Stimulated activated CD4-positive, alpha-beta T cell treated with anti-CD3 and anti-CD28 coated beads, Interleukin-15, amount 100 ng/mL, for 48 hours (primary cell): ENCODE data around the gene IRS1.

Experiments
- DNase-seq, 2 donors: peaks; one replicate each; pipeline ENCODE4 v3.0.0-alpha.2; 2020; ENCODE audit warnings: low read depth in 2 of 2

IRS1 gene

GRCh38 chr2:226790431-226790830 is 9.2 kb downstream of the IRS1 start:
- no peak for DNase-seq

- DNase-seq: no peak
Measured at GRCh38 chr2:226790011-226790410, 9.6 kb downstream of the IRS1 start.

DNA sequence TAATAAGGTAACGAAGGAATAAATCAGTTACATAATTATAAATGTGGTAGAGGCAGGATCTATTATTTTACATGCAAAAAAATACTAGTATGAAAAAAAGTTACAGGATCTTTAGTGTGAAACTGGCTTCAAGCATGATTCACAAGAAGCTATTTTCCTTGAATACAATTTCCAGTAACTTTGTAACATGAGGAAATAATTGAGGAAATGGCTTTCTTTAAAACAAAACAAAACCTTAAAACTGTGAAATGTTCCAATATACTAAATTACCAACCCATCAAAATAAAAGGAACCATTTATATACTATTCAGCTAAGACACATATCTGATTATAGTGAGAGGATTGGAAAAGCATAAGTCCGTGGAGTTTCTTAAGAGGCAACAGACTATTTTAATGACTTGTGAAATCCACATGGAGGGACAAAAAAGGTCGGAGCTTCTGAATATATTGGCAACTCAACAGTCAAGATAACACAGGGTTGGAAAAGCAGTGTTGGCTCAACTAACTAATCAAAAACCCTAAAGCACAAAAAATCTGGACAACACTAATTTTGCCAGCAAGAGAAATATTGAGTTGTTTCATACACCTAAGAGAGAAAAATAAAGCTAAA is 10.6 kb downstream of the IRS1 start:
- DNase-seq: no peak

DNA sequence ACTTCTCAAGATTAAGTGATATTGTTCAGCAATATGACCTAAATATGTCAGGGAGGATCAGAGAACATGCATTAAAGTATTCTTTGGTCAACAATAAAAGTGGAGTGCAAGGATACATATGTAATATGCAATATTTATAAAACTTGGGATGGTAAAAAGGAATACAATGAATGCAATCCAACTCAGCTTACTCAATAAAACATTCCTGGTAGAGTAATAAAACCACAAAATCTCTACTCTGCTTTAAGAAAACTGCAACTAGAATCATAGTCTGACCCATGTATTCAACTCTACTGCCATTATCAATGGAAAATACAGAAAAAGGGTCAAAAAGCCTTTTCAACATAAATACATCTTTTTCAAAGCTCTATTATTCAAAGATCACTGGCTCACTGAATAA is 11.6 kb downstream of the IRS1 start:
- DNase-seq: no peak

DNA sequence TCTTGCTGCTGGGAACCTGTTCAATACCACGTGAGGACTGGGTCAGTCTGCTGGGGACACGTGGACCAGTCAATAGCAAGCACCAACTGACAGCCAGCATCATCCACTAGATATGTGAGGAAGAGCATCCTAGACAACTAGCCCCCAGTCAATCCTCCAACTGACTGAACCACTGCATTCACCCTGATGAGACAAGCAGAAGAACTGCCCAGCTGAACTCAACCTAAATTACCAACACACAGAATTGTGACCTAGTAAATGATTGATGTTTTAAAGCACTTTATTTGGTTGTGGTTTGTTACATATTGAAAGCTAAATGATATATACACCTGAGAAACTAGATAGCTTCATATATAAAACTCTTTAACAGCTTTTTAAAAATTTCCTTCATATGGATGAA is 15.7 kb downstream of the IRS1 start:
- no peak for DNase-seq

DNA sequence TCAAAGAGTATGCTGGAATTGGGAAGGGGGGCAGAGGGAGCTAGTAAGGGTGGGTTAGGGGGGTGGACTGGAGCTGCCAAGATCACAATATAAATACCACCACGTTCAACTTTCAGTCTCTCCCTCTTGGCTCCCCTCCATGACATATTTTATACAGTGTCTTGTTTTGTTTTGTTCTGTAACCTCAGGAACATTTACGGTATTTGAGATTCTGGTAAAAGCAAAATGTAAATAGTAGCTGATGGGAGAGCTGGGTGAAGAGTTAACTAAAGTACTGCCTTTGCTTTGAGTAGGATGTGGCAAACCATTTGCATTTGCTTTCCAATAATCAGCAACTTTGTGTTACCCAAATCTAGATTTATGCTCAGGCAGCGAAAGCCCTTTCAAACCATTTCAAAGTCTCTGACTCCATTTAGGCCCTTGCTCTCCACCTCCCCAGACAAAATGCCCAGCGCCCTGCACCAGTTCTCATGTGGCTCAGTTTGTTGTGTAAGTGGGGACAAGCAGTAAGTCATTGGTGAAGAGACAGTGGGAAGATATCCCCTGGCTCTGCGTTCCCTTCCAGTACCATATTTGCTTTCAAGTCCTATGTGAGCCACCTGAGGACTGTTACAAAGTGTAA is 17.4 kb downstream of the IRS1 start:
- DNase-seq: no peak

GRCh38 chr2:226780431-226780830 is 19.2 kb downstream of the IRS1 start:
- DNase-seq: no peak

GRCh38 chr2:226777611-226778010 is 22.0 kb downstream of the IRS1 start:
- DNase-seq: no peak

GRCh38 chr2:226776104-226776503 is 23.5 kb downstream of the IRS1 start:
- DNase-seq: no peak

- no peak for DNase-seq
Measured at GRCh38 chr2:226775032-226775509, 24.5 kb downstream of the IRS1 start.

DNA sequence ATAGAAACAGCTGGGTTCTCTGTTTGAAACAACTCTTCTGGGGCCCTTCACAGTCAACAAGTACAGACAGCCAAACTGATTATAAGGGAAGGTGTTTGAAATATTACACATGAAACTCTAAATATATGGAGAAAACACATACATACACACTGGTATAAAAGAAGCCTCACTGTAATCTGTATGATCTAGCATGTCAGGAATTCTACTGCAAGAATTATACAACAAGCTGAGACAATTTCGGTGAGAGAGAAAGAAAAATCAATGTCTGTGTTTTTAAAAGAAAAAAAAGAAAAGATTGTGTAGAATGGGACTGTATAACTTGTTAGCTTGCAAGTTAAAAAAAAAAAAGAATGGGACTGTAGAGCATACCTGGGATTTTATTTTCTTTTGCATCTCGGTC is 26.3 kb downstream of the IRS1 start:
- DNase-seq: no peak

- DNase-seq: no peak
Measured at GRCh38 chr2:226772389-226773179, 27.0 kb downstream of the IRS1 start.

DNA sequence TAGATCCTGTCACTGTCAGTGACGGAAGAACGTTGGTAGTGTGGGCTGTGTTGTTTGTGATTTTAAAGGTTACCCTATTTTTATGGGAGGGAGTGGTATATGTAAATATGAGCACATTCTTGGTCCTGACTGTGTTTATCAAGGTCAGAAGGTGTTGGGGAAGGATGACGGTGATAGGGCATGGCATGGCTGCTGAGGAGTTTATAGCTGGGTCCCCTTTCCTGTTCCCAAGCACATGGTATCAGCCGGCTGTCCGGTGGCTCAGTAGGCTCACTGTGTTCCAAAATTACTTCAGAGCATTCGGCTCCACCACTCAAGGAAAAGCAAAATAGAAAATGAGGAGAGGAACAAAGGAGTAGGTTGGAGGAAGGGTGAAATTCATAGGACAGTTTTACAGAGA is 28.6 kb downstream of the IRS1 start:
- DNase-seq: no peak

- DNase-seq: no peak
Measured at GRCh38 chr2:226767056-226767813, 32.4 kb downstream of the IRS1 start.

DNA sequence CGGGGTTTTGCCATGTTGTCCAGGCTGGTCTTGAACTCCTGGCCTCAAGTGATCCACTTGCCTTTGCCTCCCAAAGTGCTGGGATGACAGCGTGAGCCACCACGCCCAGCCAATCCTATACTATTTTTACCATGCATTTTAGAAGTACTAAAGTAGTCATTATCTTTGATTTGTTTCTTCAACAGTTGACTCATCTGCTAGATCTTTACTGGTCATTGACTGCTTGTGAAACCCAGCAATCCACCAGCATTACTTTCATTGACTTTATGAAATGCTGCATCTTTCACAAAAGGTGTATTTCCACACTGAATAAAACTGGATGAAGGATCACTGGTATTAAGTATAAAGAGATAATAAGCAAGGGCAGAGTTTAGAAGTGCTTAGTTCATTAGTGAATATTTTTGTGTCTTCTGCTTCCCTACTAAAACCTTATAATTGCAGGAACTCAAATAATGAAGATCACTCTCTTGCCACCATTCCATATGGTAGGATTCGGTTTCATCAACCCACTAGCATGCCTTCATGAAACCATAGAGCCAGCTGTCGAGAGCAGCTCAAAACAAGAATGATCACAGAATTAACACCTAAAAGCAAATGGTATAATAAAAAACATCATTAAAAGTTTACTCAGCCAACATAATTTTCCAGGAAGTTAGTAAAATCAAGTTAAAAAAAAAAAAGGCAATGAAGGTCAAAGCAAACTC is 33.1 kb downstream of the IRS1 start:
- DNase-seq: no peak

DNA sequence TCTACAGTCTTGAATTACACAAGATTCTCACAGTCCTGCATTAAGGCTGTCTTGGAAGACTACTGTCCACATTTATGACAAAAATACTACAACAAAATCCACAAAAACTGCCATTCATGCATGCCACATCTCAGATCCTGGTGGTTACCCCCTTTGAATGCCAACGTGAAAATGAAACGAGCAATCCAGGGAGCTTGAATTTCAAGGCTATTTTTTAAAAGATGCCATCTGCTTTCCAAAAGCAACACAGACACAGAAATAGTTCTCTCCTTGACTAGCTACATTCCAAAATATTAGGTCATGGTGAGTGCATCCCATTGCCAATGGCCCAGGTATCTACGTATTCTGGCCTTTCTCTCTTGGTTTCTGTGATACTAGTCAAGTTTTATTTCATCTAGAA is 36.3 kb downstream of the IRS1 start:
- no peak for DNase-seq

DNA sequence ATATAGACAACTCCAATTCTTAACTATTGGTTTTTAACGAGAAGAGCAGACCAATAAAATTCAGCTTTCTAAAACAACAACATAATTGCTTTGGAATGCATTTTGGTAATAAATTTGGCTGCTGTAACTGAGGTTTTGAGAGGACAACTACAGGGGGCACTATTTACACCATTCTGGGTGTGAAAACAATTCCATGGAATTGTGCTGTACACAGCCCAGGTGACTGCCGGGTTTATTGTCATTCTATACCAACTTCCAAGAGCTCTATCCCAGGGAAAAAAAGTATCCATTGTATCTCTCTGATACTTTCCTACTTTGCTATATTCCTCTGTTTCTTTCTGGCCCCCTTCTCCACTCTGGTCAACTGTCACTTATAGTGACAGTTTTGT is 38.4 kb downstream of the IRS1 start:
- DNase-seq: no peak

GRCh38 chr2:226760412-226761194 is 39.0 kb downstream of the IRS1 start:
- no peak for DNase-seq

- DNase-seq: no peak
Measured at GRCh38 chr2:226759768-226760167, 39.9 kb downstream of the IRS1 start.

DNA sequence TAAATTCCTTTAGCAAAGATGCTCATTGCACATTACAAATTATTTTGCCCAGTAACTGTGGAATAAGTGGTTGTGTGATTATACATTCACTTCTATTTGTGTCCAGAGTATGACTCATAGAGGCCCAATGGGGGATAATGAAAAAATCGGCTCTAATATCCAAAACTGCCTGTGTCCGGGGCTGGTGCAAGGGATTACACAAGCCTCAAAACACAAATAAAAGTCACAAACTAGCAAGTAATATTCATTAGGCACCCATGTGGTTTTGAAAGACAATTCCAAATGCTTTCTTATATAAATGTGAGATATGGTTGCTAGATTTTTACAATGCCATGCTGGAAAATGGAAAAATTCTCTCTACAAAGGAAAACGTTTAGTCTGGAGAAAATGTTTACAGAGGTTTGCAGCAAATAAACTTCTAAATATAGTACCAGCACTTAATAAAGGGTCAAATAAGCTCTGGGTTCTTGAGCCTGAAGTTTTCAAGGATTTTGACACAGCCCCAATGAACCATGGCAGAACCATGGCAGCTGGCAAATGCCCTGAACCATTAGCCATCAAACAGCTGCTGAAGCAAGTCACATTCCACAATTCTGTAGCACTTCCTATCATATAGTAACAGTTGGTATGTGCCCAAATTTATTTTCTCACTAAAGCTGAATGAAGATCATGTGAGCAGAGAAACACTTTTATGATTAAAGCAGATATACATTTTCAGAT is 40.5 kb downstream of the IRS1 start:
- no peak for DNase-seq
